CD14-positive monocyte (primary cell): ENCODE data around the gene MORC1. TPM values are rescaled to one million over a fixed set of nuclear protein-coding genes. Genes with fewer than 3 reads are reported as not detected.

Experiments
- DNase-seq, 3 donors: peaks; one replicate each; pipeline ENCODE4 v3.0.0-alpha.2; 2011 to 2022
- H2AFZ ChIP-seq: 2 replicates; pipeline ENCODE4 v1.6.0; 2012; ENCODE audit warnings: mild to moderate bottlenecking, low read depth, low read length, inconsistent platforms; ENCODE audit not compliant: insufficient read depth, poor library complexity, severe bottlenecking
- H3K27ac ChIP-seq, 2 donors: 1 replicate in 1 of 2; 2 replicates in 1 of 2; pipeline ENCODE4 v1.5.1; 2012 to 2013; ENCODE audit warnings: low read length in 2 of 2, control low read depth in 1 of 2, inconsistent platforms in 1 of 2, low read depth in 1 of 2, mild to moderate bottlenecking in 1 of 2
- H3K27me3 ChIP-seq, 2 donors: one replicate each; pipeline versions ENCODE4 v1.6.0 to v1.6.1; 2011 to 2013; ENCODE audit warnings: low read length in 2 of 2; ENCODE audit not compliant: control insufficient read depth in 2 of 2, insufficient read depth in 2 of 2
- H3K36me3 ChIP-seq, 2 donors: replicated peaks in 1 of 2; 1 replicate in 1 of 2; 2 replicates in 1 of 2; pipeline versions ENCODE4 v1.5.1 to v1.6.1; 2012 to 2013; ENCODE audit warnings: low read length in 2 of 2, control low read depth in 1 of 2, inconsistent platforms in 1 of 2, mild to moderate bottlenecking in 1 of 2; ENCODE audit not compliant: insufficient read depth in 2 of 2, control insufficient read depth in 1 of 2
- H3K4me1 ChIP-seq, 2 donors: 1 replicate in 1 of 2; 2 replicates in 1 of 2; pipeline versions ENCODE4 v1.5.1 to v1.6.1; 2012 to 2013; ENCODE audit warnings: low read length in 2 of 2, control low read depth in 1 of 2, inconsistent platforms in 1 of 2, mild to moderate bottlenecking in 1 of 2, moderate library complexity in 1 of 2; ENCODE audit not compliant: insufficient read depth in 2 of 2, control insufficient read depth in 1 of 2
- H3K4me2 ChIP-seq: replicated peaks from 2 replicates; pipeline ENCODE3; 2012; ENCODE audit warnings: low read length, moderate library complexity, mild to moderate bottlenecking; ENCODE audit not compliant: poor library complexity, severe bottlenecking; ENCODE audit errors: extremely low read depth
- H3K4me3 ChIP-seq, 3 experiments: fragments of 200-600 bp in 1 of 3; sonication (generic) in 1 of 3; replicated peaks in 1 of 3; 1 replicate in 2 of 3; 2 replicates in 1 of 3; pipeline ENCODE4 v1.5.1; 2011 to 2013; ENCODE audit warnings: low read length in 3 of 3, mild to moderate bottlenecking in 3 of 3, control low read depth in 2 of 3, low read depth in 2 of 3, inconsistent platforms in 1 of 3, moderate library complexity in 1 of 3
- H3K79me2 ChIP-seq: 2 replicates; pipeline ENCODE4 v1.6.0; 2012; ENCODE audit warnings: mild to moderate bottlenecking, control low read depth, inconsistent platforms, low read length, moderate library complexity; ENCODE audit not compliant: insufficient read depth
- H3K9ac ChIP-seq: 2 replicates; pipeline ENCODE4 v1.6.0; 2017; ENCODE audit warnings: low read length, mild to moderate bottlenecking; ENCODE audit not compliant: insufficient read depth, poor library complexity, severe bottlenecking
- H3K9me3 ChIP-seq, 2 donors: replicated peaks in 1 of 2; 1 replicate in 1 of 2; 2 replicates in 1 of 2; pipeline versions ENCODE4 v1.5.1 to v1.6.1; 2012 to 2013; ENCODE audit warnings: low read length in 2 of 2, control low read depth in 1 of 2; ENCODE audit not compliant: control insufficient read depth in 1 of 2, insufficient read depth in 1 of 2
- H4K20me1 ChIP-seq: 2 replicates; pipeline ENCODE4 v1.6.0; 2012; ENCODE audit warnings: mild to moderate bottlenecking, low read length, control low read depth, moderate library complexity; ENCODE audit not compliant: insufficient read depth
- H3K27ac Mint-ChIP-seq, 7 donors: one replicate each; pipeline ENCODE4 v1.8.0; 2020; ENCODE audit warnings: mild to moderate bottlenecking in 7 of 7, mixed read lengths in 7 of 7, moderate library complexity in 6 of 7, inconsistent platforms in 2 of 7
- H3K27me3 Mint-ChIP-seq, 3 donors: one replicate each; pipeline ENCODE4 v1.8.0; 2021 to 2022; ENCODE audit warnings: low read depth in 3 of 3, mild to moderate bottlenecking in 3 of 3, mixed read lengths in 3 of 3, moderate library complexity in 3 of 3, inconsistent platforms in 1 of 3
- H3K36me3 Mint-ChIP-seq, 2 donors: one replicate each; pipeline ENCODE4 v1.8.0; 2020; ENCODE audit warnings: mixed read lengths in 2 of 2, inconsistent platforms in 1 of 2, mild to moderate bottlenecking in 1 of 2
- H3K4me1 Mint-ChIP-seq: one replicate; pipeline ENCODE4 v1.8.0; 2020; ENCODE audit warnings: mild to moderate bottlenecking, mixed read lengths
- H3K4me3 Mint-ChIP-seq, 2 donors: one replicate each; pipeline ENCODE4 v1.8.0; 2020; ENCODE audit warnings: mild to moderate bottlenecking in 2 of 2, mixed read lengths in 2 of 2, moderate library complexity in 1 of 2
- H3K9me3 Mint-ChIP-seq, 7 donors: one replicate each; pipeline ENCODE4 v1.8.0; 2020 to 2022; ENCODE audit warnings: mixed read lengths in 7 of 7, mild to moderate bottlenecking in 6 of 7, moderate library complexity in 6 of 7, inconsistent platforms in 2 of 7
- WGBS: methylation state at CpG from one replicate; pipeline ENCODE4 v1.1.5; 2013; ENCODE audit warnings: missing lambda C conversion rate; ENCODE audit not compliant: insufficient coverage; 5-methylcytosine and 5-hydroxymethylcytosine counted together
- intact Hi-C, 2 donors: fragments of 100-400 bp; cut with micrococcal nuclease; formaldehyde crosslinking; loops; one replicate each; pipeline versions ENCODE4 v1.15.0 to v1.15.1; 2023
- polyA plus RNA-seq, 3 donors: library from polyadenylated mRNA; depleted of rRNA in 1 of 3; unstranded in 2 of 3; stranded (reverse) in 1 of 3; fragments of 300-500 nt in 2 of 3; fragments of >200 nt in 1 of 3; fragmentation: Illumina TruSeq in 2 of 3; gene quantifications; 1 replicate in 2 of 3; 2 replicates in 1 of 3; pipeline ENCODE4 v1.2.3, GENCODE V29; 2012 to 2021
- small RNA-seq: library from RNA; depleted of rRNA; stranded (forward); fragments of <200 nt; gene quantifications from one replicate; pipeline ENCODE3, GENCODE V24; 2012; ENCODE audit warnings: low read depth; ENCODE audit not compliant: insufficient read length
- TF ChIP-seq, protein P1 (sequence below): fragments of 200-600 bp; IDR thresholded peaks from one replicate; pipeline ENCODE4 v1.8.0; 2022; ENCODE audit warnings: antibody characterized with exemption, mild to moderate bottlenecking

MORC1 gene
- polyA plus RNA-seq, 3 donors, result not detected

DNA sequence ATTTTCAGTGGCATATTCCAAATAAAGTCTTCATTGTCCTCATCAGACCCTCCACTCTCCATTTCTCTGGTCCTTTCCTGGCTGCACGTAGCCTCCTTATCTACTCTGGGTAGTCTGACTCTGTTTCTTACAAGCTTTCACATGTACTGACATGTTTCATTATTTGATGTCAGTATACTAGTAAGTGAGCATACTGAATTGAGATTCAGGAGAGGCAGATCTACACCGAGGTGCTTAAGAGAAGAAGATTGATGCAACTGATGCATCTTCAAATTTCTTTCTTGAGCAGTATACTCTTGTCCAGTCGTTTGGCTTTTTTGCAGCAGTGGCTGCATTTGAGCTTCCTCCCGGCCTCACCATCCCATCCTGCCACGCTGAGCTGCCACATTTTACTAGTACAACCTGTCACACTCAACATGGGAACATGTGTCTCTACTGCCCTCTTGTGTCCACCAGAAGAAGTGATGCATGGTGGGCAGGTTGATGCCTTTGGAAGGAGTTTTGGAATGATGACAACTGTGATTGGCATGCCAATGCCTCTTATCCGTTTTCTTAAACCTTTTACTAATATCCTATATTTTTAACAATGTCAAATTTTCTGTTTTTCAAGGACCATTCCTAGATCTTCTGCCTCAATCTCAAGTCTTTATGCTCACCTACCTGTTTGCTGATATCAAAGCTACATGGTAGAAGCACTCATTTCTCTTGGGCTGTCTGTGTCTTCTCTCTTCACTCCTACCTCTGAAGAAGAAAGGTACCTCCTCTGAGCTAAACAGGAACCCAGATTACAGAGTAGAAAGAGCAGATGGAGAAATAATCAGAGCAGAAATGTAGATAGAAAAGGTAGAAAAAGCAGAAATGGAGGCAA is 202.9 kb downstream of the MORC1 start:
- Histone ChIP-seq H4K20me1 (no peaks in the 10 kb centered on the region), H3K27ac (no peak overlapping the region), H3K4me2 (no peak overlapping the region), H3K4me1 (no peaks in the 10 kb centered on the region), H3K9me3 (no peaks in the 10 kb centered on the region), H3K36me3 (no peaks in the 10 kb centered on the region), H2AFZ (no peak overlapping the region), H3K27me3 (no peaks in the 10 kb centered on the region), H3K4me3 (no peak overlapping the region), H3K9ac (no peak overlapping the region), H3K79me2 (no peaks in the 10 kb centered on the region)
- 0% methylated on average over 2 of the region's 6 CpGs for WGBS
- no peaks in the 10 kb centered on the region for H3K4me1 Mint-ChIP-seq
- H3K4me3 Mint-ChIP-seq, result no peak overlapping the region
- no peaks in the 10 kb centered on the region for H3K9me3 Mint-ChIP-seq
- peaks cover 2 to 12% (median 9%) of the 10 kb centered on the region in 3 donors for H3K27me3 Mint-ChIP-seq
- no peak overlapping the region for H3K27ac Mint-ChIP-seq
- DNase-seq, result peak; percentile 0 to 29 (median 8)
- H3K36me3 Mint-ChIP-seq, result no peaks in the 10 kb centered on the region
- TF ChIP-seq, protein P1, sequence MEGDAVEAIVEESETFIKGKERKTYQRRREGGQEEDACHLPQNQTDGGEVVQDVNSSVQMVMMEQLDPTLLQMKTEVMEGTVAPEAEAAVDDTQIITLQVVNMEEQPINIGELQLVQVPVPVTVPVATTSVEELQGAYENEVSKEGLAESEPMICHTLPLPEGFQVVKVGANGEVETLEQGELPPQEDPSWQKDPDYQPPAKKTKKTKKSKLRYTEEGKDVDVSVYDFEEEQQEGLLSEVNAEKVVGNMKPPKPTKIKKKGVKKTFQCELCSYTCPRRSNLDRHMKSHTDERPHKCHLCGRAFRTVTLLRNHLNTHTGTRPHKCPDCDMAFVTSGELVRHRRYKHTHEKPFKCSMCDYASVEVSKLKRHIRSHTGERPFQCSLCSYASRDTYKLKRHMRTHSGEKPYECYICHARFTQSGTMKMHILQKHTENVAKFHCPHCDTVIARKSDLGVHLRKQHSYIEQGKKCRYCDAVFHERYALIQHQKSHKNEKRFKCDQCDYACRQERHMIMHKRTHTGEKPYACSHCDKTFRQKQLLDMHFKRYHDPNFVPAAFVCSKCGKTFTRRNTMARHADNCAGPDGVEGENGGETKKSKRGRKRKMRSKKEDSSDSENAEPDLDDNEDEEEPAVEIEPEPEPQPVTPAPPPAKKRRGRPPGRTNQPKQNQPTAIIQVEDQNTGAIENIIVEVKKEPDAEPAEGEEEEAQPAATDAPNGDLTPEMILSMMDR, result peak; percentile 87
- intact Hi-C loops, result loop anchor here (5.0 to 10.0 kb wide), 2 partner anchors 250 to 423 kb away; no protein-coding TSS in a partner anchor

DNA sequence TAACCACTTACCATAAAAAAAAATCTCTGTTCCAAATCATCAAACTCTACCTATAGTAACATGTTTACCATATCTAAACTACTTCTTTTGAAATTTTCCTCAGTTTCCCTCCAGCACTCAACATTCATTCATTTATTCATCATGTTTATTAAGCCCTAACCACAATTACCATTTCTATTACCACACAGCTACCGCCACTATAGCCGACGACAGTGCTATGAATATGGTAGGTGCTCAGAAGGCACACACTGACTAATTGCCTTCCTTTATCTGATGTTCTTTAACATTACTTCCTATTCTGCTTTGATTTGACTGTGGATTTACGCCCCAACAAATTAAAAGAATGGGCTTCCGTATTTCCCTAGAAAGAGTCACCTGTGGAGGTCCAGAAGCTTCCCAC is 208.1 kb downstream of the MORC1 start:
- H3K36me3 Mint-ChIP-seq, result no peaks in the 10 kb centered on the region
- peaks cover 0 to 2% (median 0%) of the 10 kb centered on the region in 3 donors for H3K27me3 Mint-ChIP-seq
- H3K79me2 ChIP-seq, result no peaks in the 10 kb centered on the region
- H3K9me3 Mint-ChIP-seq, result peaks cover 0 to 2% (median 0%) of the 10 kb centered on the region in 7 donors
- 94% methylated on average over 2 of the region's 5 CpGs for WGBS
- H4K20me1 ChIP-seq, result no peaks in the 10 kb centered on the region
- no peaks in the 10 kb centered on the region for H3K36me3 ChIP-seq
- H3K27ac Mint-ChIP-seq, result no peak overlapping the region
- intact Hi-C loops, result loop anchor here (5.0 to 10.0 kb wide), 2 partner anchors 245 to 417 kb away; no protein-coding TSS in a partner anchor
- no peak overlapping the region for H3K9ac ChIP-seq
- H3K4me3 Mint-ChIP-seq, result no peak overlapping the region
- H3K4me3 ChIP-seq, result no peak overlapping the region
- TF ChIP-seq, protein P1, result no peak
- H3K27me3 ChIP-seq, result no peaks in the 10 kb centered on the region
- no peaks in the 10 kb centered on the region for H3K4me1 ChIP-seq
- H3K9me3 ChIP-seq, result no peaks in the 10 kb centered on the region
- no peak for DNase-seq
- no peak overlapping the region for H3K4me2 ChIP-seq
- no peaks in the 10 kb centered on the region for H3K4me1 Mint-ChIP-seq
- H3K27ac ChIP-seq, result no peak overlapping the region
- H2AFZ ChIP-seq, result no peak overlapping the region

Small RNAs within 50 kb of the gene (small RNA-seq; reads per million reads assigned to genes)
- not detected for gene RF00012

Other genes with a start within 250 kb of the MORC1 start
- gene GUCA1C, start 164.3 kb downstream of the MORC1 start, polyA plus RNA-seq, result not detected
- not detected for gene C3orf85, start 18.6 kb upstream of the MORC1 start, polyA plus RNA-seq
- gene DPPA2, start 198.4 kb upstream of the MORC1 start, polyA plus RNA-seq, result not detected
- gene DPPA4, start 219.4 kb upstream of the MORC1 start, polyA plus RNA-seq, result under 1 TPM in 1 of 3 donors, not detected in 2; 0.07 TPM